GM23248 (cell line): Measurements from ENCODE around the gene RSRC1. TPM values are rescaled to one million over a fixed set of nuclear protein-coding genes. Genes with fewer than 3 reads are reported as not detected.
"Not testable (repeated sequence)": the region's sequence is repeated elsewhere in the genome, so short reads cannot be mapped to it uniquely, and the experiment has no call there.

Source experiments
- DNase-seq: peaks from one replicate; pipeline ENCODE4 v3.0.0-alpha.2; 2015
- H2AFZ ChIP-seq: fragments of 200-600 bp; sonication (generic); 2 replicates; pipeline ENCODE4 v1.6.1; 2016; ENCODE audit warnings: antibody characterized with exemption
- H3F3A ChIP-seq: fragments of 200-600 bp; sonication (generic); 2 replicates; pipeline ENCODE4 v1.6.1; 2016; ENCODE audit warnings: mild to moderate bottlenecking, antibody characterized with exemption, mixed run types; ENCODE audit not compliant: insufficient read depth
- H3K27ac ChIP-seq: fragments of 200-600 bp; sonication (generic); 2 replicates; pipeline ENCODE4 v1.5.1; 2016; ENCODE audit warnings: mild to moderate bottlenecking
- H3K27me3 ChIP-seq: fragments of 200-600 bp; sonication (generic); replicated peaks from 2 replicates; pipeline ENCODE4 v1.6.1; 2016; ENCODE audit warnings: mild to moderate bottlenecking; ENCODE audit not compliant: insufficient read depth
- H3K36me3 ChIP-seq: fragments of 200-600 bp; sonication (generic); 2 replicates; pipeline ENCODE4 v1.6.1; 2016; ENCODE audit warnings: low read depth, mild to moderate bottlenecking
- H3K4me1 ChIP-seq: fragments of 200-600 bp; sonication (generic); 2 replicates; pipeline ENCODE4 v1.6.1; 2016; ENCODE audit warnings: mild to moderate bottlenecking; ENCODE audit not compliant: insufficient read depth
- H3K4me2 ChIP-seq: fragments of 200-600 bp; sonication (generic); one replicate; pipeline ENCODE4 v1.6.1; 2016; ENCODE audit warnings: mild to moderate bottlenecking; ENCODE audit not compliant: unreplicated experiment
- H3K4me3 ChIP-seq: fragments of 200-600 bp; sonication (generic); 2 replicates; pipeline ENCODE4 v1.5.1; 2016; ENCODE audit warnings: mild to moderate bottlenecking
- H3K79me2 ChIP-seq: fragments of 200-600 bp; sonication (generic); 2 replicates; pipeline ENCODE4 v1.6.1; 2016; ENCODE audit warnings: mild to moderate bottlenecking; ENCODE audit not compliant: insufficient read depth
- H3K9ac ChIP-seq: fragments of 200-600 bp; sonication (generic); 2 replicates; pipeline ENCODE4 v1.6.1; 2016; ENCODE audit warnings: mild to moderate bottlenecking
- H3K9me2 ChIP-seq: fragments of 200-600 bp; sonication (generic); 2 replicates; pipeline ENCODE4 v1.6.1; 2016; ENCODE audit warnings: mixed run types, mild to moderate bottlenecking, moderate library complexity; ENCODE audit not compliant: insufficient read depth
- H3K9me3 ChIP-seq: fragments of 200-600 bp; sonication (generic); one replicate; pipeline ENCODE4 v1.6.1; 2017; ENCODE audit warnings: low read depth
- H4K20me1 ChIP-seq: fragments of 200-600 bp; sonication (generic); 2 replicates; pipeline ENCODE4 v1.6.0; 2016; ENCODE audit not compliant: insufficient read depth
- EZH2 ChIP-seq: fragments of 200-600 bp; sonication (generic); IDR thresholded peaks from 2 replicates; pipeline ENCODE4 v1.6.1; 2018; ENCODE audit warnings: antibody characterized with exemption, mild to moderate bottlenecking; ENCODE audit not compliant: insufficient read depth, poor library complexity, severe bottlenecking
- EZH2phosphoT487 ChIP-seq: fragments of 200-600 bp; sonication (generic); IDR thresholded peaks from 2 replicates; pipeline ENCODE4 v1.6.1; 2018; ENCODE audit warnings: antibody characterized with exemption, moderate library complexity, mild to moderate bottlenecking, low read depth; ENCODE audit not compliant: insufficient read depth
- WGBS, 2 experiments: methylation state at CpG; one replicate each; pipeline ENCODE4 v1.1.6; 2015 to 2017; ENCODE audit warnings: low lambda C conversion rate in 2 of 2, low coverage in 1 of 2; ENCODE audit errors: missing lambda C conversion rate in 2 of 2; 5-methylcytosine and 5-hydroxymethylcytosine counted together
- in situ Hi-C: fragments of 300-500 bp; cut with MboI; formaldehyde crosslinking; loops from 2 replicates; pipeline ENCODE4 v1.15.0; 2020
- polyA plus RNA-seq: library from polyadenylated mRNA; unstranded; fragments of >200 nt; fragmentation: Nextera tagmentation; extraction: Ambion mirVana; gene quantifications from 2 replicates; pipeline ENCODE4 v1.2.1, GENCODE V29; 2016
- total RNA-seq: library from RNA; depleted of rRNA; stranded (reverse); fragments of >200 nt; shearing (Covaris generic); gene quantifications from 2 replicates; pipeline ENCODE4 v1.2.3, GENCODE V29; 2014; rRNA removed

The RSRC1 gene, protein sequence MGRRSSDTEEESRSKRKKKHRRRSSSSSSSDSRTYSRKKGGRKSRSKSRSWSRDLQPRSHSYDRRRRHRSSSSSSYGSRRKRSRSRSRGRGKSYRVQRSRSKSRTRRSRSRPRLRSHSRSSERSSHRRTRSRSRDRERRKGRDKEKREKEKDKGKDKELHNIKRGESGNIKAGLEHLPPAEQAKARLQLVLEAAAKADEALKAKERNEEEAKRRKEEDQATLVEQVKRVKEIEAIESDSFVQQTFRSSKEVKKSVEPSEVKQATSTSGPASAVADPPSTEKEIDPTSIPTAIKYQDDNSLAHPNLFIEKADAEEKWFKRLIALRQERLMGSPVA
- 30.7 and 34.6 TPM in 2 replicates for total RNA-seq
- polyA plus RNA-seq: 28.5 and 30.2 TPM in 2 replicates

DNA sequence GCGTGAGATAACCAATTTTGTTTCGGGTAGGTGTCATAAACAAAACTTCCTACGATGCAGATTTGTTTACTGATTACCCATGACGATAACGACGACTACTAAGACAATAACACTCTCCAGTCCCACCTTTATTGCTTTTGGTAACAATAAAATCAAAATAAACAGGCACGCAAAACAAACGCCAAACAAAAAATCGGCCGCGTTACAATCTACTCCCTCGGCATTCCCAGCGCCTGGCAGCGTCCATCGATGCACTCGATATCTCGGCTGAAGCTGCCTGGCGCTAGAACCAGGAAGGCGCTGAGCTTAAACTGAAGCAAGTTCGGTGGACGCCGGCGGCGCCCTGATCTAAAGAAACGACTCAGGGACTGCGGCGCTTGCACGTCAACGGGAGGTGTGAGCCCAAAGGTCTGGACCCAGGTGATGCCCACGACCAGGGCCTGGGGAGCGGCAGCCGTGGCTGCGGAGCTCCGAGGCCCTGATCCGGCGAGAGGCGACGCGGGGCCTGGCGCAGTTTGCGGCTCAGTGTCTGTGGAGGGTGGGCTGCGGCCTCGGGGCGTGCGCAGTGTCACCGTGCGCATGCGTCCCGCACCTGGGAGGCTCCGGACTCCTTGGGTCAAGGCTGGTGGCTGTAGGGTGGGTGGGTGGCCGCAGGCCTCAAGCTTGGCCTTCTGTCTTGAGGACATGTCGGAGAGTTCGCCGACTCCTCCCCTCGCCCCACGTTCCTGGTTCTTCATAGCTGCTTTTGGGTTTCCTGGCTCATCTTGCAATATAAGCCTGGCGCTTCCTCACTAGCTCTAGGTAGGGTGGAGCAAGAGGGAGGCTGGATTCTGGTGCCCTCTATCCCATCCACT lies at the start of gene RSRC1:
RSRC1 (plus strand) TSS at position 286 of the 854 bp plus-strand sequence. CDS start 12,016 bp downstream, outside the sequence.
- in situ Hi-C loops: no loop called here
- Histone ChIP-seq H3K79me2 (peaks cover 45% of the 10 kb centered on the region), H3K9me3 (no peaks in the 10 kb centered on the region), H3K4me1 (peaks cover 10% of the 10 kb centered on the region; the same call in 1 of the 2 replicates), H3K9ac (peak within 1 kb of the TSS; percentile 88), H3F3A (peaks cover 22% of the 10 kb centered on the region), H3K27ac (peak within 1 kb of the TSS; percentile 85), H2AFZ (peak within 1 kb of the TSS; percentile 96), H3K36me3 (no peaks in the 10 kb centered on the region), H3K4me3 (peak within 1 kb of the TSS; percentile 89), H3K4me2 (peak within 1 kb of the TSS; percentile 96), H3K27me3 (no peaks in the 10 kb centered on the region), H3K9me2 (no peaks in the 10 kb centered on the region), H4K20me1 (no peaks in the 10 kb centered on the region)
- 0% methylated on average over 51 to 55 of the region's 57 CpGs for WGBS, 2 experiments
- TF ChIP-seq EZH2phosphoT487 (no peak), EZH2 (no peak)
- DNase-seq: peak; percentile 98

DNA sequence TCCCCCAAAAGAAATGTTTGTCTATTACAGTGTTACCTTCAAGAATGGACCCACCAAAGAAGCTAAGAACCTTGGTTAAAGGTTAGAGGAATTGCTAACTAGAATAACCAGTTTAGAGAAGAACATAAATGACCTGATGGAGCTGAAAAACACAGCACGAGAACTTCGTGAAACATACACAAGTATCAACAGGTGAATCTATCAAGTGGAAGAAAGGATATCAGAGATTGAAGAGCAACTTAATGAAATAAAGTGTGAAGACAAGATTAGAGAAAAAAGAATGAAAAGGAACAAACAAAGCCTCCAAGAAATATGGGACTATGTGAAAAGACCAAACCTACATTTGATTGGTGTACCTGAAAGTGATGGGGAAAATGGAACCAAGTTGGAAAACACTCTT lies 44.3 kb upstream of the RSRC1 start:
- WGBS, 2 experiments: 84 to 91% methylated on average over 2 of the region's 2 CpGs
- H3K9me2 ChIP-seq, H4K20me1 ChIP-seq, H3F3A ChIP-seq, H3K4me3 ChIP-seq, H3K9me3 ChIP-seq, H3K9ac ChIP-seq, H3K4me1 ChIP-seq, in situ Hi-C loops, H3K4me2 ChIP-seq, H2AFZ ChIP-seq, DNase-seq, H3K27me3 ChIP-seq, H3K27ac ChIP-seq, H3K79me2 ChIP-seq, H3K36me3 ChIP-seq: not testable (repeated sequence)

DNA sequence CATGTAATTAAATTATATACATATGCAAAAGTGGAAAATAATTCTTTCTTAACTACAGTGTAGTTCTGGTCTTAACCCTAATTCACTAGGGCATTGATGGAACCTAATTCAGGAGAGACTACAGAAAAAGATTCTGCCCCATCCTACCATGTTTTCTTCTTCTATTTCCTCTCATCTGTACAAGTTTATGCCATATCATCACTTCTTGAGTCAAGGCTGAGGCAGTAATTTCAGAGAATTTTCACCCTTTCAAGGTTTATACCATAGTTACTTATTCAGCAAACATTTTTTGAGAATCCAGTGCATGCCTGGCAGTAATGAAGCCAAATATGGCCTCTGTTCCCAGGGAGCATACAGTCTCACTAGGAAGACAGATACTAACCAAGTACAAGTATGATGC lies 37.1 kb upstream of the RSRC1 start:
- Histone ChIP-seq H3K4me1 (no peaks in the 10 kb centered on the region), H3K4me2 (no peak overlapping the region), H3K27me3 (no peaks in the 10 kb centered on the region), H3K9ac (no peak overlapping the region), H3K4me3 (no peak overlapping the region), H3K9me3 (no peaks in the 10 kb centered on the region), H4K20me1 (no peaks in the 10 kb centered on the region), H2AFZ (no peak overlapping the region), H3K27ac (no peak overlapping the region), H3K9me2 (no peaks in the 10 kb centered on the region), H3F3A (no peaks in the 10 kb centered on the region), H3K79me2 (no peaks in the 10 kb centered on the region), H3K36me3 (no peaks in the 10 kb centered on the region)
- no peak for DNase-seq
- in situ Hi-C loops: no loop called here
- TF ChIP-seq EZH2: no peak
- no peak for TF ChIP-seq EZH2phosphoT487

DNA sequence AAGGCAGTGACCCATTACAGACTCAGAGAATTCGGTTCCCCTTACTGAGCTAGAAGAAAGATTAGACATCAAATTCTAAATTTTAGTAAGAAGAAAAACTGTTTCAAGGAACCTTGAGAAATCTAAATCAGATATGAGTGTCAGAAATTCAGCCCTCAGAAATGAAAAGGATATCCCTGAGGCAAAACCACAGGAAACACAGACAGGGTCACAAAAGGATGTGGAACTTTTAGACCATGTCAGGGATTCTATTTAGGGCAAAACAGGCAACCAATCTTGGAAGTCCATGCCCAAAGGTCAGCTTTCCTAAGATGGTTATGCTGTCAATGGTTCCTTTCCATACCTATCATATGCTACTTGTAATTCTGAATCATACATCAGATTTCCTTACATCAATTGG lies 35.3 kb upstream of the RSRC1 start:
- DNase-seq: no peak
- no peaks in the 10 kb centered on the region for H3F3A ChIP-seq
- H4K20me1 ChIP-seq: no peaks in the 10 kb centered on the region
- no peaks in the 10 kb centered on the region for H3K9me2 ChIP-seq
- H3K79me2 ChIP-seq: no peaks in the 10 kb centered on the region
- no peak for TF ChIP-seq EZH2
- no peak for TF ChIP-seq EZH2phosphoT487
- H3K36me3 ChIP-seq: no peaks in the 10 kb centered on the region
- no peak overlapping the region for H2AFZ ChIP-seq
- H3K9me3 ChIP-seq: no peaks in the 10 kb centered on the region
- H3K4me2 ChIP-seq: no peak overlapping the region
- no peaks in the 10 kb centered on the region for H3K4me1 ChIP-seq
- no peaks in the 10 kb centered on the region for H3K27me3 ChIP-seq
- in situ Hi-C loops: no loop called here
- H3K9ac ChIP-seq: no peak overlapping the region
- H3K27ac ChIP-seq: no peak overlapping the region
- 63 to 73% methylated on average over 1 of the region's 1 CpG for WGBS, 2 experiments
- H3K4me3 ChIP-seq: no peak overlapping the region
